Thyroid gland (tissue), 4 donors: ENCODE data around the gene ZSWIM8. TPM values are rescaled to one million over a fixed set of nuclear protein-coding genes. Genes with fewer than 3 reads are reported as not detected.

ENCODE experiments used
- DNase-seq, 2 donors: peaks; one replicate each; pipeline ENCODE4 v3.0.0-alpha.2; 2019
- H3K27ac ChIP-seq, 3 donors: fragments of 200-600 bp; sonication (generic); 1 replicate in 2 of 3; 2 replicates in 1 of 3; pipeline ENCODE4 v1.5.1; 2016 to 2019; ENCODE audit warnings: mild to moderate bottlenecking in 1 of 3, moderate library complexity in 1 of 3
- H3K27me3 ChIP-seq: fragments of 200-600 bp; sonication (generic); one replicate; pipeline ENCODE4 v1.5.1; 2019
- H3K36me3 ChIP-seq, 2 donors: fragments of 200-600 bp; sonication (generic); one replicate each; pipeline ENCODE4 v1.5.1; 2016 to 2019
- H3K4me1 ChIP-seq, 2 donors: fragments of 200-600 bp; sonication (generic); one replicate each; pipeline ENCODE4 v1.5.1; 2017 to 2019
- H3K4me3 ChIP-seq, 3 donors: fragments of 200-600 bp; sonication (generic); replicated peaks in 1 of 3; 1 replicate in 2 of 3; 2 replicates in 1 of 3; pipeline ENCODE4 v1.5.1; 2016; ENCODE audit warnings: mild to moderate bottlenecking in 1 of 3
- H3K9me3 ChIP-seq: fragments of 200-600 bp; sonication (generic); one replicate; pipeline ENCODE4 v1.5.1; 2017
- POLR2A ChIP-seq, 2 donors: fragments of 450-650 bp; IDR thresholded peaks; one replicate each; pipeline ENCODE4 v1.6.1; 2017; ENCODE audit warnings: antibody characterized with exemption in 2 of 2, mild to moderate bottlenecking in 2 of 2, moderate library complexity in 1 of 2
- WGBS, 2 donors: methylation state at CpG; one replicate each; pipeline ENCODE4 v1.1.5; 2017; 5-methylcytosine and 5-hydroxymethylcytosine counted together
- intact Hi-C: fragments of 100-400 bp; cut with DNase I; formaldehyde crosslinking; loops from one replicate; pipeline ENCODE4 v1.15.1; 2023
- total RNA-seq, 4 donors: library from RNA; depleted of rRNA; stranded (reverse); fragments of >200 nt; gene quantifications; one replicate each; pipeline ENCODE4 v1.2.3, GENCODE V29; 2016
- TF ChIP-seq, protein P1 (sequence below), 6 experiments: fragments of 200-600 bp in 3 of 6; fragments of 450-650 bp in 3 of 6; sonication (generic) in 3 of 6; IDR thresholded peaks; one replicate each; pipeline ENCODE4 v1.5.1; 2016 to 2019; ENCODE audit warnings: antibody characterized with exemption in 6 of 6, mild to moderate bottlenecking in 2 of 6, inconsistent platforms in 1 of 6, moderate library complexity in 1 of 6

ZSWIM8 gene
- total RNA-seq, 4 donors from 2014 or later: 67.2 to 199 (median 108) TPM

DNA sequence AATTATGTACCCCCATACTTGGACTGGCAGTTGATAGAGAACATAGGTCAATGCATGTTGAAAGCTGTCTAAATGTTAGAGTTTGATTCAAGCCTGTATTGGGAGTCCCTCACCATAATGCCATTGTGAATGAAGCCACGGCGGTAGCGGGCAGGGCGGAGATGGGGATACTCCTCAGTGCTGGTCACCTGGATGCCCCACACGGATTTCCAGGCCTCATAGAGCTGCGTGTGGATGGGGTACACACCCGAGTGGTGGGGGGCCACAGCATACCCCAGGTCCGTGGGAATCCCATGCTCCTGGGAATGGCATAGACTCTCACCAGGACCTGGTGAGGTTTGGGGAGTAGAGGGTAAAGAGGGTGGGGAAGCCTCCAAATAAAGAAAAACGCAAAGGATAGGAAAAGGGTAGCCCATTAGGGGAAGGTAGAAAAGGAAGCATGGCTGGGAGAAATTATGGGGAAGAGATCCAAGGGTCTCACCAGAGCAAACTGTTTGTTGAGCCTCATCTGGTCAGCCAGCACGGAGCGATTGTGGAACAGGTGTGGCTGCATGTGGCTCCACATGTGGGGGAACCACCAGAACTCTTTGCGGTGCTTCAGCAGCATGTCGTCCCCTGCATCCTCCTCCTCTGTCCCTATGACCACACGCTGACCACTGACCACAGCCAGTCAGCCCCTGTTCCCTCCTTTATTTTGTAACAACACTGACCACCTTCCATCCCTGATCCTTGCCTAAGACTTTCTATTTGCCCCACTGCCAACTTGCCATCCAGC is 21.0 kb downstream of the ZSWIM8 start:
- peaks cover 64 to 68% of the 10 kb centered on the region in 2 donors for H3K36me3 ChIP-seq
- H3K4me3 ChIP-seq: no peak overlapping the region
- WGBS, 2 donors: 93 to 95% methylated on average over 14 of the region's 14 CpGs
- H3K27ac ChIP-seq: no peak overlapping the region
- no peak for TF ChIP-seq POLR2A (IDR thresholded peaks at IDR 0.05)
- TF ChIP-seq, protein P1, sequence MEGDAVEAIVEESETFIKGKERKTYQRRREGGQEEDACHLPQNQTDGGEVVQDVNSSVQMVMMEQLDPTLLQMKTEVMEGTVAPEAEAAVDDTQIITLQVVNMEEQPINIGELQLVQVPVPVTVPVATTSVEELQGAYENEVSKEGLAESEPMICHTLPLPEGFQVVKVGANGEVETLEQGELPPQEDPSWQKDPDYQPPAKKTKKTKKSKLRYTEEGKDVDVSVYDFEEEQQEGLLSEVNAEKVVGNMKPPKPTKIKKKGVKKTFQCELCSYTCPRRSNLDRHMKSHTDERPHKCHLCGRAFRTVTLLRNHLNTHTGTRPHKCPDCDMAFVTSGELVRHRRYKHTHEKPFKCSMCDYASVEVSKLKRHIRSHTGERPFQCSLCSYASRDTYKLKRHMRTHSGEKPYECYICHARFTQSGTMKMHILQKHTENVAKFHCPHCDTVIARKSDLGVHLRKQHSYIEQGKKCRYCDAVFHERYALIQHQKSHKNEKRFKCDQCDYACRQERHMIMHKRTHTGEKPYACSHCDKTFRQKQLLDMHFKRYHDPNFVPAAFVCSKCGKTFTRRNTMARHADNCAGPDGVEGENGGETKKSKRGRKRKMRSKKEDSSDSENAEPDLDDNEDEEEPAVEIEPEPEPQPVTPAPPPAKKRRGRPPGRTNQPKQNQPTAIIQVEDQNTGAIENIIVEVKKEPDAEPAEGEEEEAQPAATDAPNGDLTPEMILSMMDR (IDR thresholded peaks at IDR 0.05): no peak
- H3K9me3 ChIP-seq: no peaks in the 10 kb centered on the region
- no peak for DNase-seq
- H3K4me1 ChIP-seq: peaks cover 7 to 20% of the 10 kb centered on the region in 2 donors
- H3K27me3 ChIP-seq: no peaks in the 10 kb centered on the region
- intact Hi-C loops: no loop called here

DNA sequence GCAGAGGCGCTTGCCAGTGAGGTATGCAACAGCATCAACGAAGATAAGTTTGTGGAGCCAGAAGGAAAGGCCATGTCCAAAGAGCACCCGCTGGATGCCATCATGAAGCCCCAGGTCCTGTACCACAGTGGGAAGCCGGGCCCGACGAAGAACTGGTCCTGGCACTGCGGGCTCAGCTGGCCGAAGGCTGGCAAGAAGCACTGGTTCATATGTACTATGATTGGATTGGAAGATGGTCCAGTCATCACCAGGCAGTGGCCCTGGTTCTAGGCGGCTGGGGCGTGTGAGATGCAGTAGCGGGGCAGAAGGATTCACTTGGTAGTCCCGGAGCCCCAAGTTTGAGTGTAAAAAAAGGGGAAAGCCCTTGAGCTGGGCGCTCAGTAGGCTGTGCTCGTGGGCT is 22.1 kb downstream of the ZSWIM8 start:
- no peak for DNase-seq
- Histone ChIP-seq H3K4me1 (peaks cover 7 to 20% of the 10 kb centered on the region in 2 donors), H3K27me3 (no peaks in the 10 kb centered on the region), H3K36me3 (peaks cover 53 to 57% of the 10 kb centered on the region in 2 donors), H3K27ac (no peak overlapping the region), H3K4me3 (no peak overlapping the region), H3K9me3 (no peaks in the 10 kb centered on the region)
- no peak for TF ChIP-seq POLR2A (IDR thresholded peaks at IDR 0.05)
- TF ChIP-seq, protein P1 (IDR thresholded peaks at IDR 0.05): no peak
- WGBS, 2 donors: 96% methylated on average over 14 of the region's 14 CpGs
- intact Hi-C loops: no loop called here

- no peaks in the 10 kb centered on the region for H3K27me3 ChIP-seq
- intact Hi-C loops: no loop called here
- DNase-seq: no peak
- H3K27ac ChIP-seq: no peak overlapping the region
- H3K9me3 ChIP-seq: no peaks in the 10 kb centered on the region
- H3K4me3 ChIP-seq: no peak overlapping the region
- WGBS, 2 donors: 90 to 96% methylated on average over 16 of the region's 16 CpGs
- H3K4me1 ChIP-seq: peaks cover 7 to 20% of the 10 kb centered on the region in 2 donors
- H3K36me3 ChIP-seq: peaks cover 45 to 50% of the 10 kb centered on the region in 2 donors
- TF ChIP-seq, protein P1 (IDR thresholded peaks at IDR 0.05): no peak
- no peak for TF ChIP-seq POLR2A (IDR thresholded peaks at IDR 0.05)
These were observed 22.8 kb downstream of the ZSWIM8 start for GRCh38 chr10:73808021-73808815.

DNA sequence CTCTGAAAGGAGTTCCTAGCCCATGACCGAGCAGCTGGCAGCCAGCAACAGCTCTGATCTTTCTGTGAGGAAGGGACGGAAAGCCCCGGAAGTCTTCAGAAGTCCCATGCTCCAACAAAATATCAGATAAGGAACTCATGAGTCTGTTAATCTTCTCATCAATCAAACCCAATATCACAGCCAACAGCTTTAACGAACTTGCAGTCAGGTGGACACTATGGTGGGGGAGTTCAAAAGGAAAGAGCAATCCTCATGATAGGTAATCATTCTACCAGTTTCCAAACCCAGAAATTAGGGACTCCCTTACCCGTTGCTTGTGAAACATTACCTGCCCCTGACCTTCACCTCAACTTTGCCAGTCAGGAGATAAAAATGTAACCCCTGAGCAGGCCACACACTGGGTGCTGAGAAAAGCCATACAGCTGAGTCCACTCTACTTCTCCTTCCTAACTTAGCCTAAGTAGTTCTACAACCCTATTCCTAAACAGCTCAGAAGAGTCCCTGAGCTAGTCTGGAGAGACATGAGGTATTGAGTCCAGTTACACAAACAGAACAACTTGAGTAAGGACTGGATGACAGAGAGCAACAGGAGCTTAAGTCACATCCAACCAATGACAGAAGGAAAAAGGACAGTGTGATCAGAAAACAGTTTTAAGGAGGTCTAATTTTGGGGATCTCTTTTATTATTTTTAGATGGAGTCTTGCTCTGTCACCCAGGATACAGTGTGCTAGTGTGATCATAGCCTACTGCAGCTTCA is 23.8 kb downstream of the ZSWIM8 start:
- peaks cover 7 to 20% of the 10 kb centered on the region in 2 donors for H3K4me1 ChIP-seq
- DNase-seq: no peak
- no peaks in the 10 kb centered on the region for H3K9me3 ChIP-seq
- TF ChIP-seq, protein P1 (IDR thresholded peaks at IDR 0.05): no peak
- no peak for TF ChIP-seq POLR2A (IDR thresholded peaks at IDR 0.05)
- no peak overlapping the region for H3K4me3 ChIP-seq
- peaks cover 36 to 45% of the 10 kb centered on the region in 2 donors for H3K36me3 ChIP-seq
- intact Hi-C loops: no loop called here
- H3K27me3 ChIP-seq: no peaks in the 10 kb centered on the region
- no peak overlapping the region for H3K27ac ChIP-seq
- WGBS, 2 donors: 63 to 88% methylated on average over 5 of the region's 5 CpGs
